ENCODE measurements around the gene MDK. TPM values are rescaled to one million over a fixed set of nuclear protein-coding genes. Genes with fewer than 3 reads are reported as not detected.

MDK gene
- total RNA-seq, 2 experiments from 2014 or later: 5.5 to 6.5 TPM

DNA sequence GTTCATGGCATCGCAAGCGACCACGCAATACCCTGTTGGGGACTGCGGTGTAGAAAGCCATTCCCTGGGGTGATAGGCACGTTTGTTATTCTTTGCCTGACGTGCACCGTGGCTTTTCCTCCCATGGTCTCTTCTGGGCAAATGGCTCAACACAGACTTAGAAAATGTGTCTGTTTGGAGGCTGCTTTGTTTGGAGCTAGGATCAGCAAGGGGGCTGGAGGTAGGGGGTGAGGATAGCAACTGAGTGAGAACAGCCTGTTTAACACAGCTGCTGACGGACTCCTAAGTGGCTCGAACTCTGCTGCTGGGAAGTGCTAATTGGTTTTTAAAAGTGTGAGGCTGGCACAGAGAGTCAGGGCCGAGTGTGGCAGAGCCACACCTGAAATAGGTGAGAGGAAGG, 26.2 kb downstream of the MDK start:
- no peak overlapping the region for H3K27ac ChIP-seq (ENCODE audit: low read depth in 1 of 2, low read length in 2 of 2)
- Mint-ChIP-seq H3K4me3 (no peak overlapping the region), H3K36me3 (ENCODE audit: low read depth) (peaks cover 74% of the 10 kb centered on the region), H3K27ac (no peak overlapping the region), H3K9me3 (no peaks in the 10 kb centered on the region), H3K4me1 (ENCODE audit: low read depth) (no peaks in the 10 kb centered on the region), H3K27me3 (no peaks in the 10 kb centered on the region)
- H3K27me3 ChIP-seq (ENCODE audit: control insufficient read depth in 1 of 2, insufficient read depth in 2 of 2, low read length in 2 of 2): no peaks in the 10 kb centered on the region
- TF ChIP-seq, protein P1, sequence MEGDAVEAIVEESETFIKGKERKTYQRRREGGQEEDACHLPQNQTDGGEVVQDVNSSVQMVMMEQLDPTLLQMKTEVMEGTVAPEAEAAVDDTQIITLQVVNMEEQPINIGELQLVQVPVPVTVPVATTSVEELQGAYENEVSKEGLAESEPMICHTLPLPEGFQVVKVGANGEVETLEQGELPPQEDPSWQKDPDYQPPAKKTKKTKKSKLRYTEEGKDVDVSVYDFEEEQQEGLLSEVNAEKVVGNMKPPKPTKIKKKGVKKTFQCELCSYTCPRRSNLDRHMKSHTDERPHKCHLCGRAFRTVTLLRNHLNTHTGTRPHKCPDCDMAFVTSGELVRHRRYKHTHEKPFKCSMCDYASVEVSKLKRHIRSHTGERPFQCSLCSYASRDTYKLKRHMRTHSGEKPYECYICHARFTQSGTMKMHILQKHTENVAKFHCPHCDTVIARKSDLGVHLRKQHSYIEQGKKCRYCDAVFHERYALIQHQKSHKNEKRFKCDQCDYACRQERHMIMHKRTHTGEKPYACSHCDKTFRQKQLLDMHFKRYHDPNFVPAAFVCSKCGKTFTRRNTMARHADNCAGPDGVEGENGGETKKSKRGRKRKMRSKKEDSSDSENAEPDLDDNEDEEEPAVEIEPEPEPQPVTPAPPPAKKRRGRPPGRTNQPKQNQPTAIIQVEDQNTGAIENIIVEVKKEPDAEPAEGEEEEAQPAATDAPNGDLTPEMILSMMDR (IDR thresholded peaks at IDR 0.05): no peak
- ChIA-PET CTCF (interaction anchor here (1.4 kb wide), 1 partner anchor 10 kb away, joined by 3 read pairs; no protein-coding TSS in a partner anchor), POLR2A (no interaction called here)
- intact Hi-C loops (cut with DNase I, micrococcal nuclease): no loop called here
- H3K36me3 ChIP-seq (ENCODE audit: insufficient read depth, low read length): peaks cover 65% of the 10 kb centered on the region
- H3K4me1 ChIP-seq (ENCODE audit: insufficient read depth, low read length): no peaks in the 10 kb centered on the region
- no peaks in the 10 kb centered on the region for H3K9me3 ChIP-seq (ENCODE audit: control insufficient read depth in 1 of 2, insufficient read depth in 1 of 2, low read length in 2 of 2)
- H3K4me3 ChIP-seq (ENCODE audit: low read length): no peak overlapping the region
- DNase-seq: no peak
- no peak for ATAC-seq (ENCODE audit: poor library complexity)

DNA sequence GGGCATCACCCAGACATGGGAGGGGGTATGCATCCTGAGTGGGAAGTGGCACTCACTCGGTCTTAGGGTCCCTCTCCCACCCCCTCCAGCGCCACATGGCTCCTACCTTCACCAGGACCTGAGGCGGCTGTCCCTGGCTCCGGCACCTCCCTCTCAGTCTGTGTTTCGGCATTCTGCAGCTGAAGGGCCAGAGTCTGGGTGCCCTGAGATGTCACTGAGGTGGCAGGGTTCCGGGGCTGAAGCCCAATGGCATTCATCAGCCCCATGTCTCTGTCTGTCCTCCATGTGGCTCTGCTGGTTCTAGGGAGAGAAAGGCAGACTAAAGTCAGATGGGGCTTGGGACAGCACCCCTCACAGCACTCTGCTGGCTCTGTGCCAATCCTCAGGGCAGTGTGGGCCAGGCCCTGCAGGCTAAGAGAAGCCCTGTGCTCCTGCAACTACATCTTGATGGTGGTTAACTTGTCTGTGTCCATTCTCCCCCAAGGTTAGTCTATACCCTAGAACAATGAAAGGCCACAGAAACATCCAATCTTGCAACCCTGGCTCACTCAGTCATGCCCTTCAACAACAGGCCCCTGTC, 27.0 kb downstream of the MDK start:
- Mint-ChIP-seq H3K27me3 (no peaks in the 10 kb centered on the region), H3K36me3 (ENCODE audit: low read depth) (peaks cover 72% of the 10 kb centered on the region), H3K27ac (no peak overlapping the region), H3K4me3 (no peak overlapping the region), H3K9me3 (no peaks in the 10 kb centered on the region), H3K4me1 (ENCODE audit: low read depth) (no peaks in the 10 kb centered on the region)
- Histone ChIP-seq H3K4me1 (ENCODE audit: insufficient read depth, low read length) (no peaks in the 10 kb centered on the region), H3K4me3 (ENCODE audit: low read length) (no peak overlapping the region), H3K27ac (ENCODE audit: low read depth in 1 of 2, low read length in 2 of 2) (no peak overlapping the region), H3K36me3 (ENCODE audit: insufficient read depth, low read length) (peaks cover 62% of the 10 kb centered on the region), H3K9me3 (ENCODE audit: control insufficient read depth in 1 of 2, insufficient read depth in 1 of 2, low read length in 2 of 2) (no peaks in the 10 kb centered on the region), H3K27me3 (ENCODE audit: control insufficient read depth in 1 of 2, insufficient read depth in 2 of 2, low read length in 2 of 2) (no peaks in the 10 kb centered on the region)
- ChIA-PET POLR2A (no interaction called here), CTCF (no interaction called here)
- DNase-seq (no peak), ATAC-seq (ENCODE audit: poor library complexity) (no peak)
- TF ChIP-seq, protein P1 (IDR thresholded peaks at IDR 0.05): no peak
- intact Hi-C loops (cut with DNase I, micrococcal nuclease): no loop called here

DNA sequence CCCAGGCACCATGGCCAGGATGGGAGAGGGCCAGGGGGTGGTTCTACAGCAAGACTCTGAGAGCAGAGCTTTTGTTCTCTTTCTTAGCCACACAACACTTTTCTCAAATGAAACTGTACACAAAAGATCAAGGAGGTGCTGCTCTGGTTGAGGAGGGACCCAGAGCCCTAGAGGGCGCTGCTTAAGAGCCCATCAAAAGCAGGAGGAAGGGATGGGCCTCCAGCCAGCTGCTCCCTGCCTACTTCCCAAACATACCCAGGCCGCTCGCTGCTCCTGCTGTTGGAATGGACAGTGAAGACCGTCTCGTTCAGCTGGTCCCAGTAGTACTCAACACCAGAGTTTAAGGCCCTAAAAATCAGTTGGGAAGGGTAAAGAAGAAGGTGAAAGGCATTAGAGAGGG, 28.6 kb downstream of the MDK start:
- TF ChIP-seq, protein P1 (IDR thresholded peaks at IDR 0.05): no peak
- Mint-ChIP-seq H3K27ac (no peak overlapping the region), H3K4me1 (ENCODE audit: low read depth) (peaks cover 12% of the 10 kb centered on the region), H3K9me3 (no peaks in the 10 kb centered on the region), H3K36me3 (ENCODE audit: low read depth) (peaks cover 73% of the 10 kb centered on the region), H3K27me3 (no peaks in the 10 kb centered on the region), H3K4me3 (no peak overlapping the region)
- Histone ChIP-seq H3K4me3 (ENCODE audit: low read length) (no peak overlapping the region), H3K9me3 (ENCODE audit: control insufficient read depth in 1 of 2, insufficient read depth in 1 of 2, low read length in 2 of 2) (no peaks in the 10 kb centered on the region), H3K27ac (ENCODE audit: low read depth in 1 of 2, low read length in 2 of 2) (no peak overlapping the region), H3K4me1 (ENCODE audit: insufficient read depth, low read length) (peaks cover 8% of the 10 kb centered on the region), H3K36me3 (ENCODE audit: insufficient read depth, low read length) (peaks cover 62% of the 10 kb centered on the region), H3K27me3 (ENCODE audit: control insufficient read depth in 1 of 2, insufficient read depth in 2 of 2, low read length in 2 of 2) (no peaks in the 10 kb centered on the region)
- ChIA-PET CTCF (no interaction called here), POLR2A (no interaction called here)
- ATAC-seq (ENCODE audit: poor library complexity) (no peak), DNase-seq (no peak)
- intact Hi-C loops (cut with DNase I, micrococcal nuclease): no loop called here

All from CD4-positive, alpha-beta T cell (primary cell).